COLO829 (cell line): ENCODE results near the gene DAB2IP.

Experiments used
- DNase-seq: peaks from one replicate; pipeline ENCODE4 v3.0.0; 2012; ENCODE audit warnings: low spot score

Gene DAB2IP

DNA sequence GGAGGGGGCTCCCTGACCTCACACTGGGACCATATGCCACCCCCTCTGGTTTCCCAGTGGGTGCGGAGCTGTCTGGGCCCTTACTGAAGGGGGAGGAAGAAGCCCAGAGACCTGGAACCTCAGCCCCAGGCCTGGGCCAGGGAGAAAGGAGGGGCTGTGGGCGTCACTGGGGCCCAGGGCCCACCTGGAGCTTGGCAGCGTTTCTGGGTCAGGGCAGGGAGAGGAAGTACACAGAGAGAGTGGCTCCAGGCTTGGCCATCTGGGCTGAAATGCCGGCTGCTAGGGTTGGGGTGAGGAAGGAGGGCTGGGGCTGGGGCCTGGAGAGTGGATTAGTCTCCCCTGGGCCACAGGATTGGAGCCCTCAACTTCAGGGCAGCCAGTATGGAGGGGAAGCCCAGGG is 6.4 kb upstream of the DAB2IP start:
- no peak for DNase-seq

DNA sequence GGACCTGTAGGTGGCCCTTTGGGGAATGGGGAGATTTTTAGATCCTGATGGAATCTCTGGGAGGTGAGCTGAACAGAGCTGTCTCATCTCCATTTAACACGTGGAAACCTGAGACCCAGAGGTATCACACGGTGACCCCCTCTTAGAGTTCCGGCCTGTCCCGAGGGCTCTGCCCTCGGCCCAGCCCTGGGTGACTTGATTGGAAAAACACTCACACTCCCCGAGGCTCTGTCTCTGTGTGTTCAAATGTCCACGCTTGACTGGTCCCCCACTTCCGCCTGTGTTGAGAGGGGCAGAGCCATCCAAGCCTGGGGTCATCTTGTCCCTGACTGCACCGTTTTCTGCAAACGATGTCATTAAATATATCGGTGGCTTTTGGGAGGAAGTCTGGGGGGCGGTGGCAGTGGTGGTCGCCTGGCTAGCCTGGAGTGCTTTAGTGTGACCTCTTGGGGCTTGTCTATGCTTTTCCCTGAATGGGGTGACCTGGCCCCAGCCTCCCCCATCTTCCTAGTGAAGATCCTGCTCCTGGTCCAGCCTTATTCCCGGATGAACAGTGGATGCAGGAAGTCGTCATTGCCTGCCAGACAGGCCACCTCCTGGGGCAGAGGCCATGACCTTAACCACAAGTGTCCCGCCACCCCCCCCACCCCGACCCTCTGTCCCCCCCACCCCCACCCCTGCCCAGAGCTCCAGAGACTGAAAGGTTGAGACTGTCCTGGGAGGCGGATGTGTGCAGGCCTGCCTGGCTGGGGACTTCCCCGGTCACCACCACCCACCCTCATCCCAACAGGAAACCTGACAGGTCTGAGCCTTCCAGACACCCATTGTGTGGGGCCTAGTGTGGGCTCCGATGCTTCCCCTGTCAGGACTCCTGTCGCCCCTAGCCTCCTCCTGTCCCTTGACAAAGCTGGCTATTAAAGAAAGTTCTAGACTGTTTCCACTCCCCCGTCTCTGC is 5.3 kb upstream of the DAB2IP start:
- no peak for DNase-seq

DNA sequence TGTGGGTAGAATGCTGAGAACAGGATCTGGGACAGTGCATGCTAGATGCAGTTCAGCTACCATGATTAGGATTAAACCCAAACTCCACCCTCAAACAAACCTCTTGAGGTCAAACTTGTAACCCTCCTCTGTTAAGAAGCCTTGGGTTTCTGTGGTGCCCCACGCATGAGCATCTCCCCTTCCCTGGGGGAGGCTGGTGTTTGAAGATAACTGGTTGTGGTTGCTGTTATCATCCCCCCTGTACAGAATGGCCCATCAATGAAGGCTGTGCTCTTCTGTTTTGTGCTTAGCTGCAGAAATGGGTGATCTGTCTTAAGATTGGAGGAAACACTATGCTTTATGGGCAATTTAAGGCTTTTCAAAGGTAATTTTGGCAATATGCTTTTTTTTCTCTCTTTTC is 4.4 kb upstream of the DAB2IP start:
- DNase-seq, result no peak

- DNase-seq, result no peak
Observed at GRCh38 chr9:121648172-121648571, 3.3 kb upstream of the DAB2IP start.

DNA sequence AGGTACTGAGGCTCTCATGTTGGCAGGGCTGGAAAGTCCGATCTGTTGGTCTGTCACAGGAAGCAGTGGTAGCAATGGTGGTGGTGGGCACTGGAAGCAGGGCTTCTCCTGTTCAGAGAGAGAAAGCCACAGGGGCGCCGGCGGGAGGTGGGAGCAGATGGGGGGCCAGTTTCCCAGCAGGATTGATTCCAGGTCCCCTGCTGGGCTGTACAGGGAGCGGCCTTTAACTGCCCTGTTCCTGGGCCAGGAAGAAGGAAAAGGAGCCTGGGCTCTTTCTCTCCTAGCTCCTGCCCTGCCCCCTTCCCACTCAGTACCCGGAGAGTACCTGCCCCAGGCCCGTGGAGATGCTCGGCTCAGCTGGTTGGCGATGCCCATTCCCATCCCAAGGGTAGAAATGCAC is 2.6 kb upstream of the DAB2IP start:
- no peak for DNase-seq

DNA sequence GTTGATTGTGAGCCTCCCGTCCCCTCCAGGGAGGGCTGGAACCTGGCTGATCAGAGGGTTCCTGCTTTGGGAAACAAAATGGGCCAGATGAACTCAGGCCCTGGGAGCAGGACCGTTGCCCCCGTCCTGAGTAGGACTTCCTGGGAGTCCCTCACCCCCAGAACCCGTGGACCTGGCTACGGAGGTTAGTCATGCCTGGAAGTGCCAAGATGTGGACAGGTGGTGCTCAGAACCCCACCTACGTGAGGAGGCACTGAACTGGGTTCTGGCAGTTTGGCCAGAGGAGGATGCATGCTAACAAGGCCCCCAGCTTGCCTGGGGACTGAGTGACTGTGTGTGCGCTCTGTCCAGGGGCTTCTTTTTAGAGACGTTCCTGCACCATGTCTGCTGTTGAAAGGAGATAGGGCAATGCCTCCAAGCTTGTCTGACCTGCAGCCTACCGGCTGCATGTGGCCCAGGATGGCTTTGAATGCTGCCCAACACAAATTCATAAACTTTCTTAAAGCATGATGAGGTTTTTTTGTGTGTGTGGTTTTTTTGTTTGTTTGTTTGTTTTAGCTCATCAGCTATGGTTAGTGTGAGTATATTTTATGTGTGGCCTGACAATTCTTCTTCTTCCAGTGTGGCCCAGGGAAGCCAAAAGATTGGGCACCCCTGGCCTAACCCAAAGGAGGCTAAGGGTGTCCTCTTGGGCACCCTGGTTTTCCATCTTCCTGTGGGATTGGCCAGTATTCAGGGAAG is 1.8 kb upstream of the DAB2IP start:
- no peak for DNase-seq

GRCh38 chr9:121650217-121651007 is 1.0 kb upstream of the DAB2IP start:
- DNase-seq, result no peak

GRCh38 chr9:121651008-121651294 is 483 bp upstream of the DAB2IP start:
- DNase-seq, result no peak

- DNase-seq, result no peak
Observed at GRCh38 chr9:121652021-121652837, 795 bp downstream of the DAB2IP start.

DNA sequence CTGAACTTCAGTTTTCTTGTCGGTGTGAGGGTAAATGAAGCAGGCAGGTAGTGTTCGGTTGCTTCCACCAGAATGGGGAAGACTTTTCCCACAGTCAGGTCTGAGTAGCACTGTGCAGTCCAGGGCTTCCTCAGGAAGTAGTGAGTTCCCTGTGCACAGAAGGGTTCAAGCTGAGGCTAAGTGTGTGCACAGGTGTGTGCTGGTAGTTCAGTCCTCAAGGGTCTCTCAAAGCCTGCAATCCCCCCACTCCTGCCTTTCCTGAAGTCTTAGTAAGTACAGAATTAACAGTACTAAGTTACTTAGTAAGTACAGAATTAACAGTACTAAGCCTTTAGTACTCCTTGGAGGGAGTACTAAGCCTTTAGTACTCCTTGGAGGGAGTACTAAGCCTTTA is 1.4 kb downstream of the DAB2IP start:
- no peak for DNase-seq

DNA sequence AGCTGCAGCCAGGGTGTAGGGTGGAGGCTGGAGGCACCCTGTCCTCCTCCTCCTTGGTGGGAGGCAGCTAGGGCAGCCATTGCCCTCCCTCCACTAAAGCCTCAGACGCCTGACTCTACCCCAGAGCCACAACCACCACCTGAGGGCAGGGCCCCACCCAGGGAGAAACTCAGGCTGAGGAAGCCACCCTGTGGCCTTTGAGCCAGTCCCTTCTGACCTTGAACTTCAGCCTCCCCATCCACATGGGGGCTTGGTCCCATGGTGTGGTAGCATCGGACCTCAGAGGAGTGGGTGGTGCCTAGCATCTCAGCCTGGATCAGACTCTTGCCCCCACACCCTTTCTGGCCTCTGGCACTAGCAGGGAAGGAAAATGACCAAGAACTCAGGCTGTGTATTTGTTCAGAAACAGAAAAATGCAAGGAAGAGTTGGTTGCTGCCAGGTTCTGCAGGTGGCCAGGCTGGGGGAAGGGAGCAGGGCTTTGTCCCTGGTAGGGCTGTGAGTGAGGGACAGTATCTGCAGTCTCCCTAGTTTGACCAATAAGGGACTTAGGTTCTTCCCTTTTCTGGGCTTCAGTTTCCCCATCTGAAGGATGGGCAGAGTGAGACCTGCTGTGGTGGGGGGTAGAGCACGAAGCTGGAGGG is 3.2 kb downstream of the DAB2IP start:
- no peak for DNase-seq

- DNase-seq, result no peak
Observed at GRCh38 chr9:121655231-121655755, 3.9 kb downstream of the DAB2IP start.

DNA sequence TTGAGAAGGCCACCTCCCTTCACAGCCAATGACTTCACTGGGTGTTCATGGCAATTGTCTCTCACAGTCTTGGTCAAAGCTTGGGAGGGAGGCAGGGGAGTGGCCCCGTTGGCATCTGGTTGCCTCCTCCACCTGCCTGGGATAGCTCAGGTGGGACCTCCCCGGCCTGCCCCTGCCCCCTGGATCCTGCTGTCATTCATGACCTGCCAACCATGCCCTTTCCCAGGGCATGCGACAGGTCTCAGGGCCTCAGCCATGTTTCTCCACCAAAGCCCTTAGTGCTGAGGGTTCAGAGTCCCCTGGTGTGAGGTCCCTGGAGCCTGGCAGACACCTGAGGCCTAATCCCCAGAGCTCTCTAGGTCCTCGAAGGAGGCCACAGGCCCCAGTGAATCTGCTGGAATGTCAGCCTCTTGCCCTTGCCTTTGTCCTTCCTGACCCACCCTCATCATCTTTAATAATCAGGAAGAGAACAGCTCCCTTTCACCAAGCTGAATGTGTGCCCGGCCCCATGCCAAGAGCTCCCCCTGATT is 5.6 kb downstream of the DAB2IP start:
- no peak for DNase-seq

DNA sequence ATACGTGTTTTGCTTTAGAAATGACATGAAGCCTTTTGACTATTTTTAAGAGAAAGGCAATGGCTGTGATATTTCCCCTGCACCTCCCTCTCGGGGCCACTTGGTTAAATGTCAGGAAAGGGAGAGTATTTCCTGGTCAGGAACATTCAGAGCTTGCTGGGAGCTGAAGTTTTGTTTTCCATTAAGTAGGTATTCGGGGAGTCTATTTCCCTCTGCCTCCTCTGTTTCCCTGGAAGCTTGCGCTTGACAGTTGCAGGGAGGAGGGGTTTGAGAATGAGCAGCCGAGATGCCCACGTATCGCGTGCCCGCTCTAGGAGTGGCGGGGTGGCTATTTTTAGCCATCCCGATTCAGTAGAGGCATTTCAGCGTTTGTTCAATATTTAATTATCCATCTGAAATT is 6.7 kb downstream of the DAB2IP start:
- DNase-seq, result no peak

DNA sequence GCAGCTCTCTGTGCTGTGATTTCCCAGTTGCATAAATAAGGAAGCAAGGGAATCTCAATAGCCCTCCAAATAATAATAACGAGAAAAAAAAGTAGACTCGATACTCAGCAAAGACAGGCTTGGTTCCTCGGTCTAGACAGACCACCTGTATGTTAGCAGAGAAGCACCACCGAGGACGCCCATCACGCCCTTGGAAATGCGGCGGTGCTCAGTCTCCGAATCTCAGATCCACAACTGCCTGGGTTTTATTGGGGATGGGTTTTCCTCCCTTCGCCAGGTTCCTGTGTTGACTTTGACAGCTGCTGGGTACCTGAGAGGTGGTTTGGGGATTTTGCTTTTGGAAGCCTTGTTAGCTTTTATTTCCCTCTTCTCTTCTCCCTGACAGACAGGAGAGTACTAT is 7.2 kb downstream of the DAB2IP start:
- no peak for DNase-seq

DNA sequence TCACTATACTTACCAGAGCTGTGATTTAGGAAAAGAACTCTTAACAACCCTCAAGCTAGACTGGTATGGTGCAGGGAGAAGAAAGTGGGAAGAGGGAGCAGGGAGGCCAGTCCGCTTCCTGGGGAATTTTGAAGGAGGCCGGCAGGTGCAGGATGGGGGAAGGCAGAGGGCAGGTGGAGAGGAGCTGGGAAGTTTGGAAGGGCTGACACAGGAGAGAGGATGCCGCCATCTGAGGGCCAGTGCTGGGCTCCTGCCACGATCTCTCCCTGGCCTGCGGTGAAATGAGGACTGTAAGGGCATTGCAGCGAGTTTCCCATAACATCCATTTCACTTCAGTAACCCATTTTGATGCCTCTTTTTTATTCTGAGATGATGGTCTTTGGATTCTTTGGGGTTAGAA is 8.9 kb downstream of the DAB2IP start:
- no peak for DNase-seq

DNA sequence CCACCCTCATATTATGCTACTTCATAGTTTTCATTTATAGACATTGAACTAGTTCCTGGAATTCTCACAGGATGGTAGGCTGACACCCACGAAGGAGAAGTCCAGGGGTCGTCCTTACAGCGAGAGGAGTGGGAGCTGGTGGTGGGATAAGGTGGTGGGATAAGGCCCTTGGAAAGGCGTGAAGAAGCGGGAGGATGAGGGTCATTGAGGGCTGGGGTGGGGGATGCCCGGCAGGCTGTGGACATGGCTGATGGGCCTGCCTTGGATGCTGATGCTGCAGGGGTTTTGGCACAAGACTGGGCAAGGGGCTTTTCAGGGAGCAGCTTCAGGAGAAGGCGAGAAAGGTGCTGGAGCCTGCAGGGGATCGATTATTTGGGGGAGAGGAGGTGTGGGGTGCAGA is 9.4 kb downstream of the DAB2IP start:
- no peak for DNase-seq

DNA sequence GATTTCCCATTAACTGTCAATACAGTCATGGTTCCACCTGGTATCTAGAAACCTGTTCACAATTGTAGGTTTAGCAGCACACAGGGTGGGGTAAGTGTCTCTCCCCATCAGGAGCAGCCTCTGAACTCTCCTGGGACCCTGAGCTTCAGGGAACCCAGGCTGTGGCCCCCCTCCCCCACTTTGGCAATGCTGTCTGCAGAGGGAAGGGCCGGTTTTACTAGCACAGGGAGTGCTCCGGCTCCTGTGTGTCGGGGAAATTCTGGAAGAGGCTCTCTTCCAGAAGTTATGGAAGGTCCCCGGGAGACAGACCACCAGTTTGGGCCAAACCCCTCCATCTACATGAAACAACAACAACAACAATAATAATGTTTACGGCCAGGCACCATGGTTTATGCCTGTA is 9.9 kb downstream of the DAB2IP start:
- DNase-seq, result no peak

GRCh38 chr9:121662359-121662758 is 10.9 kb downstream of the DAB2IP start:
- DNase-seq, result no peak

DNA sequence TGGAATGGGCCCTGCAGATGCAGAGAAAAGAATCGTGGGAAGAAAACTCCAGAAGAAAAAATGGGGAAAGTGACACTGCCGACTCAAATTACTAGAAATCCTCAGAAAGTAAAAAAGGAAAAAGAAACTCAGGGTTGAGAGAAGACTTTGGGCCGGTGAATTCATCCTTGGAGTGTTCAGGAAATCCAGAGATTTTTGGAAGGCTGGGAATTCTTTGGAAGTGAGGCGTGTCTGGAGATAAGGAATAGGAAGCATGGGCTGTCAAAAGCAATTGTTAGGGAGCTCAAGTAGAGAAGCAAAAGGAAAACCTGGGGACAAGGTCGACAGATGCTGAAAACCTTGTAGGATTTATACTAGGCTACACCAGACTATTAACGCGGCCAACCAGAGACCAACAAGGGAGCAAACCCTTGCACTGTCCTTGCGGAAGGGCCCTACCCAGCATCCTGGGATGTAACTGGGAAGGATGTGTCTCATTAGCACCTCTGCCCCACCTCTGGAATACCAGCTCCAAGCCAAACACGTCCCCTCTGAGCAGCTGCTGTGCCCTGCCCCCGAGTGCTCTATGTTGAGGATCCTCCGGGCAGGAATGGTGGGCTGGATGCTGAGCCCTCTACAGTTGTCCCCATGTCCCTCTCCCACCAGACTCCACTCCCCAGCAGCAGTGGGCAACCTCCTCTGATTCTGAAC is 11.6 kb downstream of the DAB2IP start:
- DNase-seq, result no peak
